ENCODE results near the gene STX12. TPM values are rescaled to one million over a fixed set of nuclear protein-coding genes. Genes with fewer than 3 reads are reported as not detected.

The STX12 gene
- 23.7 TPM for total RNA-seq
- long read RNA-seq, transcript STX12-201 (9 exons, 3,079 nt) = major isoform, 84 of 96 reads
- long read RNA-seq, partial matches to known transcripts = 3 of 96 reads
- long read RNA-seq, other reads (novel, unspliced or antisense) = 8 of 96 reads

- peak; percentile 99 for DNase-seq
Measured at GRCh38 chr1:27772932-27773825, at the start of gene STX12. Gene STX12, plus strand, starts transcription at chr1:27773219. Its CDS starts 89 bp downstream, at chr1:27773308.

GRCh38 chr1:27724961-27725373 lies 48.1 kb upstream of the STX12 start:
- no peak for ATAC-seq
- intact Hi-C loops (cut with micrococcal nuclease) = no loop called here
- DNase-seq = peak; percentile 46

More at GRCh38 chr1:27772932-27773825, at the start of gene STX12:
- ATAC-seq = peak; percentile 99
- intact Hi-C loops (cut with micrococcal nuclease) = no loop called here

- DNase-seq (peak; percentile 100), ATAC-seq (peak; percentile 98)
- intact Hi-C loops (cut with micrococcal nuclease) = no loop called here
Measured at GRCh38 chr1:27725374-27726172, 47.4 kb upstream of the STX12 start, which contains the start of gene FAM76A. Gene FAM76A, plus strand, starts transcription at chr1:27725961. Its CDS starts 120 bp downstream, at chr1:27726081.

GRCh38 chr1:27726173-27727044 lies 46.6 kb upstream of the STX12 start:
- intact Hi-C loops (cut with micrococcal nuclease) = no loop called here
- peak; percentile 29 for ATAC-seq
- DNase-seq = peak; percentile 68

- DNase-seq = no peak
- intact Hi-C loops (cut with micrococcal nuclease) = no loop called here
- ATAC-seq = no peak
Measured at GRCh38 chr1:27727126-27727525, 45.9 kb upstream of the STX12 start.

- intact Hi-C loops (cut with micrococcal nuclease) = no loop called here
- DNase-seq (no peak), ATAC-seq (no peak)
Measured at GRCh38 chr1:27736252-27736651, 36.8 kb upstream of the STX12 start.

GRCh38 chr1:27741121-27741520 lies 31.9 kb upstream of the STX12 start:
- ATAC-seq (no peak), DNase-seq (no peak)
- intact Hi-C loops (cut with micrococcal nuclease) = no loop called here

GRCh38 chr1:27744556-27744955 lies 28.5 kb upstream of the STX12 start:
- DNase-seq (no peak), ATAC-seq (no peak)
- intact Hi-C loops (cut with micrococcal nuclease) = no loop called here

- ATAC-seq = no peak
- DNase-seq = no peak
Measured at GRCh38 chr1:27745466-27745865, 27.6 kb upstream of the STX12 start.

GRCh38 chr1:27752360-27752759 lies 20.7 kb upstream of the STX12 start:
- intact Hi-C loops (cut with micrococcal nuclease) = no loop called here

More at GRCh38 chr1:27745466-27745865, 27.6 kb upstream of the STX12 start:
- intact Hi-C loops (cut with micrococcal nuclease) = no loop called here

GRCh38 chr1:27755286-27755685 lies 17.7 kb upstream of the STX12 start:
- ATAC-seq = no peak
- DNase-seq = no peak
- intact Hi-C loops (cut with micrococcal nuclease) = no loop called here

More at GRCh38 chr1:27752360-27752759, 20.7 kb upstream of the STX12 start:
- ATAC-seq (no peak), DNase-seq (no peak)

- intact Hi-C loops (cut with micrococcal nuclease) = no loop called here
- ATAC-seq (peak; percentile 75), DNase-seq (no peak)
Measured at GRCh38 chr1:27755865-27756264, 17.2 kb upstream of the STX12 start.

- intact Hi-C loops (cut with micrococcal nuclease) = no loop called here
- DNase-seq (no peak), ATAC-seq (no peak)
Measured at GRCh38 chr1:27759236-27759635, 13.8 kb upstream of the STX12 start.

- intact Hi-C loops (cut with micrococcal nuclease) = no loop called here
- ATAC-seq (no peak), DNase-seq (no peak)
Measured at GRCh38 chr1:27760426-27760825, 12.6 kb upstream of the STX12 start.

- no peak for DNase-seq
- no peak for ATAC-seq
Measured at GRCh38 chr1:27762033-27762432, 11.0 kb upstream of the STX12 start.

GRCh38 chr1:27763358-27763757 lies 9.7 kb upstream of the STX12 start:
- DNase-seq = no peak

More at GRCh38 chr1:27762033-27762432, 11.0 kb upstream of the STX12 start:
- intact Hi-C loops (cut with micrococcal nuclease) = no loop called here

GRCh38 chr1:27770293-27770830 lies 2.7 kb upstream of the STX12 start:
- ATAC-seq = no peak
- intact Hi-C loops (cut with micrococcal nuclease) = no loop called here
- DNase-seq = no peak

More at GRCh38 chr1:27763358-27763757, 9.7 kb upstream of the STX12 start:
- intact Hi-C loops (cut with micrococcal nuclease) = no loop called here
- ATAC-seq = no peak
